ENCODE measurements around the gene ASNS. TPM values are rescaled to one million over a fixed set of nuclear protein-coding genes. Genes with fewer than 3 reads are reported as not detected.

The ASNS gene
- total and polyA plus RNA-seq, 4 donors, result 1.9 to 14.8 (median 4.7) TPM

- peak; percentile 45 for DNase-seq (ENCODE audit: low spot score)
- no peaks in the 10 kb centered on the region for H3K36me3 ChIP-seq (ENCODE audit: control insufficient read depth in 4 of 4, insufficient read depth in 3 of 4, low read depth in 1 of 4, low read length in 3 of 4)
- peak; percentile 87 to 90 for TF ChIP-seq RAD21 (IDR thresholded peaks at IDR 0.05)
- no peak for TF ChIP-seq RXRA (IDR thresholded peaks at IDR 0.05)
- TF ChIP-seq, protein P1, sequence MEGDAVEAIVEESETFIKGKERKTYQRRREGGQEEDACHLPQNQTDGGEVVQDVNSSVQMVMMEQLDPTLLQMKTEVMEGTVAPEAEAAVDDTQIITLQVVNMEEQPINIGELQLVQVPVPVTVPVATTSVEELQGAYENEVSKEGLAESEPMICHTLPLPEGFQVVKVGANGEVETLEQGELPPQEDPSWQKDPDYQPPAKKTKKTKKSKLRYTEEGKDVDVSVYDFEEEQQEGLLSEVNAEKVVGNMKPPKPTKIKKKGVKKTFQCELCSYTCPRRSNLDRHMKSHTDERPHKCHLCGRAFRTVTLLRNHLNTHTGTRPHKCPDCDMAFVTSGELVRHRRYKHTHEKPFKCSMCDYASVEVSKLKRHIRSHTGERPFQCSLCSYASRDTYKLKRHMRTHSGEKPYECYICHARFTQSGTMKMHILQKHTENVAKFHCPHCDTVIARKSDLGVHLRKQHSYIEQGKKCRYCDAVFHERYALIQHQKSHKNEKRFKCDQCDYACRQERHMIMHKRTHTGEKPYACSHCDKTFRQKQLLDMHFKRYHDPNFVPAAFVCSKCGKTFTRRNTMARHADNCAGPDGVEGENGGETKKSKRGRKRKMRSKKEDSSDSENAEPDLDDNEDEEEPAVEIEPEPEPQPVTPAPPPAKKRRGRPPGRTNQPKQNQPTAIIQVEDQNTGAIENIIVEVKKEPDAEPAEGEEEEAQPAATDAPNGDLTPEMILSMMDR (IDR thresholded peaks at IDR 0.05; ENCODE audit: low read depth, low read length, missing input control), result peak; percentile 67
- no peak for TF ChIP-seq HNF4A (conservative IDR thresholded peaks at IDR 0.05)
- H3K9ac ChIP-seq (ENCODE audit: low read depth in 1 of 2, low read length in 2 of 2), result no peak overlapping the region
- H3K9me3 ChIP-seq (ENCODE audit: control insufficient read depth in 4 of 4, low read length in 3 of 4), result no peaks in the 10 kb centered on the region
- H3K27me3 ChIP-seq (ENCODE audit: control insufficient read depth in 4 of 4, insufficient read depth in 4 of 4, low read length in 3 of 4), result peaks cover 0 to 5% (median 3%) of the 10 kb centered on the region in 4 donors
- no peaks in the 10 kb centered on the region for H3K4me1 ChIP-seq (ENCODE audit: control insufficient read depth in 4 of 4, insufficient read depth in 4 of 4, low read length in 3 of 4)
- WGBS, result 31% methylated on average over 12 of the region's 12 CpGs
- H3K27ac ChIP-seq (ENCODE audit: low read depth in 1 of 2, low read length in 2 of 2), result no peak overlapping the region
- no peak overlapping the region for H3K4me3 ChIP-seq (ENCODE audit: low read depth in 1 of 3, low read length in 3 of 3)
These were observed 36.7 kb downstream of the ASNS start for GRCh38 chr7:97835296-97836138.

- Histone ChIP-seq H3K27ac (ENCODE audit: low read depth in 1 of 2, low read length in 2 of 2) (no peak overlapping the region), H3K27me3 (ENCODE audit: control insufficient read depth in 4 of 4, insufficient read depth in 4 of 4, low read length in 3 of 4) (no peaks in the 10 kb centered on the region), H3K36me3 (ENCODE audit: control insufficient read depth in 4 of 4, insufficient read depth in 3 of 4, low read depth in 1 of 4, low read length in 3 of 4) (no peaks in the 10 kb centered on the region), H3K4me1 (ENCODE audit: control insufficient read depth in 4 of 4, insufficient read depth in 4 of 4, low read length in 3 of 4) (no peaks in the 10 kb centered on the region), H3K9me3 (ENCODE audit: control insufficient read depth in 4 of 4, low read length in 3 of 4) (no peaks in the 10 kb centered on the region), H3K9ac (ENCODE audit: low read depth in 1 of 2, low read length in 2 of 2) (no peak overlapping the region), H3K4me3 (ENCODE audit: low read depth in 1 of 3, low read length in 3 of 3) (no peak overlapping the region)
- no peak for TF ChIP-seq EGR1 (IDR thresholded peaks at IDR 0.05; ENCODE audit: low read depth in 2 of 2)
- TF ChIP-seq RAD21 (IDR thresholded peaks at IDR 0.05), result peak; percentile 19 to 20
- DNase-seq (ENCODE audit: low spot score), result no peak
These were observed 53.0 kb downstream of the ASNS start for GRCh38 chr7:97819161-97819560.

DNA sequence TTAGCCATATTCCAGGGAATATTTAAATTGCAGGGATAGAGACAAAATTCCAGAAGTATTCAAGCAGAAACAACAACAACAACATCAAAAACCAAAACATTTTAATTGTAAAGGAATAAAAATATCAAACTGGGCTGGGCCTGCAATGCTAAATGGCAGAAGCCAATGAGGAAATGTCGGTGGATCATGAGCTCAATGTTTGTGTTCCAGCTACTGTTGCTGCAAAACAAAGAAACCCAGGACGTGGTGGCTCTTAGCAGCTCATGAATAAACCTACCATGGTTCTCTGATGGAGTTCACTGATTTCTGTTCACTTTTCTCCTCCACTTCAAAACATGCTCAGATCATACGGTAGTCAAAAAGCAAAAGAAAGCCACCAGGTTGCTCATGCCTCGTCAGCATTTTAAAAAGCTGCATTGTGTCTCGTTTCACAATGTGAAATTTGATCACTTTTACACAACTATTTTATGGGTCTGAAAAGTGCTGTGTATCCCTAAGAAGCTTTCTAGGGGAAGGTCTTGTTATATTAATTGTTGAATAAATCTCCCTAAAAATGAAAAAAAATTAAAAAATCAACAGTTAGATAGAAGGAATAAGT, 54.0 kb downstream of the ASNS start:
- H3K27ac ChIP-seq (ENCODE audit: low read depth in 1 of 2, low read length in 2 of 2), result no peak overlapping the region
- no peaks in the 10 kb centered on the region for H3K4me1 ChIP-seq (ENCODE audit: control insufficient read depth in 4 of 4, insufficient read depth in 4 of 4, low read length in 3 of 4)
- WGBS, result 54% methylated on average over 5 of the region's 5 CpGs
- no peak for TF ChIP-seq NR2F2 (IDR thresholded peaks at IDR 0.05)
- TF ChIP-seq GABPA (IDR thresholded peaks at IDR 0.05 in 1 of 2, conservative IDR thresholded peaks at IDR 0.05 in 1 of 2), result no peak
- TF ChIP-seq SP1 (IDR thresholded peaks at IDR 0.05), result no peak
- TF ChIP-seq RXRA (IDR thresholded peaks at IDR 0.05), result no peak
- TF ChIP-seq RAD21 (IDR thresholded peaks at IDR 0.05), result no peak
- TF ChIP-seq FOXA2 (IDR thresholded peaks at IDR 0.05), result no peak
- no peak for TF ChIP-seq TAF1 (conservative IDR thresholded peaks at IDR 0.05)
- TF ChIP-seq HNF4G (IDR thresholded peaks at IDR 0.05), result no peak
- TF ChIP-seq, protein P1 (IDR thresholded peaks at IDR 0.05; ENCODE audit: low read depth, low read length, missing input control), result no peak
- no peak for TF ChIP-seq JUND (IDR thresholded peaks at IDR 0.05)
- TF ChIP-seq REST (IDR thresholded peaks at IDR 0.05), result no peak
- TF ChIP-seq, protein P2, sequence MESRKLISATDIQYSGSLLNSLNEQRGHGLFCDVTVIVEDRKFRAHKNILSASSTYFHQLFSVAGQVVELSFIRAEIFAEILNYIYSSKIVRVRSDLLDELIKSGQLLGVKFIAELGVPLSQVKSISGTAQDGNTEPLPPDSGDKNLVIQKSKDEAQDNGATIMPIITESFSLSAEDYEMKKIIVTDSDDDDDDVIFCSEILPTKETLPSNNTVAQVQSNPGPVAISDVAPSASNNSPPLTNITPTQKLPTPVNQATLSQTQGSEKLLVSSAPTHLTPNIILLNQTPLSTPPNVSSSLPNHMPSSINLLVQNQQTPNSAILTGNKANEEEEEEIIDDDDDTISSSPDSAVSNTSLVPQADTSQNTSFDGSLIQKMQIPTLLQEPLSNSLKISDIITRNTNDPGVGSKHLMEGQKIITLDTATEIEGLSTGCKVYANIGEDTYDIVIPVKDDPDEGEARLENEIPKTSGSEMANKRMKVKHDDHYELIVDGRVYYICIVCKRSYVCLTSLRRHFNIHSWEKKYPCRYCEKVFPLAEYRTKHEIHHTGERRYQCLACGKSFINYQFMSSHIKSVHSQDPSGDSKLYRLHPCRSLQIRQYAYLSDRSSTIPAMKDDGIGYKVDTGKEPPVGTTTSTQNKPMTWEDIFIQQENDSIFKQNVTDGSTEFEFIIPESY (IDR thresholded peaks at IDR 0.05), result no peak
- TF ChIP-seq FOXA1 (IDR thresholded peaks at IDR 0.05), result no peak
- TF ChIP-seq EGR1 (IDR thresholded peaks at IDR 0.05; ENCODE audit: low read depth in 2 of 2), result no peak
- TF ChIP-seq YY1 (IDR thresholded peaks at IDR 0.05), result no peak
- TF ChIP-seq HNF4A (conservative IDR thresholded peaks at IDR 0.05), result no peak

More for the DNA sequence above, 54.0 kb downstream of the ASNS start:
- Histone ChIP-seq H3K36me3 (ENCODE audit: control insufficient read depth in 4 of 4, insufficient read depth in 3 of 4, low read depth in 1 of 4, low read length in 3 of 4) (no peaks in the 10 kb centered on the region), H3K9me3 (ENCODE audit: control insufficient read depth in 4 of 4, low read length in 3 of 4) (no peaks in the 10 kb centered on the region), H3K9ac (ENCODE audit: low read depth in 1 of 2, low read length in 2 of 2) (no peak overlapping the region), H3K27me3 (ENCODE audit: control insufficient read depth in 4 of 4, insufficient read depth in 4 of 4, low read length in 3 of 4) (no peaks in the 10 kb centered on the region), H3K4me3 (ENCODE audit: low read depth in 1 of 3, low read length in 3 of 3) (no peak overlapping the region)
- DNase-seq (ENCODE audit: low spot score), result no peak

All from liver (tissue), 9 donors.